ENCODE results near the gene NID2. TPM values are rescaled to one million over a fixed set of nuclear protein-coding genes. Genes with fewer than 3 reads are reported as not detected.

The NID2 gene
- total and polyA plus RNA-seq, 9 of the 15 experiments (the other 6 are each of a cell fraction or from before 2014, with no cell fraction given): 0.04 to 0.45 (median 0.16) TPM; not detected in 3

DNA sequence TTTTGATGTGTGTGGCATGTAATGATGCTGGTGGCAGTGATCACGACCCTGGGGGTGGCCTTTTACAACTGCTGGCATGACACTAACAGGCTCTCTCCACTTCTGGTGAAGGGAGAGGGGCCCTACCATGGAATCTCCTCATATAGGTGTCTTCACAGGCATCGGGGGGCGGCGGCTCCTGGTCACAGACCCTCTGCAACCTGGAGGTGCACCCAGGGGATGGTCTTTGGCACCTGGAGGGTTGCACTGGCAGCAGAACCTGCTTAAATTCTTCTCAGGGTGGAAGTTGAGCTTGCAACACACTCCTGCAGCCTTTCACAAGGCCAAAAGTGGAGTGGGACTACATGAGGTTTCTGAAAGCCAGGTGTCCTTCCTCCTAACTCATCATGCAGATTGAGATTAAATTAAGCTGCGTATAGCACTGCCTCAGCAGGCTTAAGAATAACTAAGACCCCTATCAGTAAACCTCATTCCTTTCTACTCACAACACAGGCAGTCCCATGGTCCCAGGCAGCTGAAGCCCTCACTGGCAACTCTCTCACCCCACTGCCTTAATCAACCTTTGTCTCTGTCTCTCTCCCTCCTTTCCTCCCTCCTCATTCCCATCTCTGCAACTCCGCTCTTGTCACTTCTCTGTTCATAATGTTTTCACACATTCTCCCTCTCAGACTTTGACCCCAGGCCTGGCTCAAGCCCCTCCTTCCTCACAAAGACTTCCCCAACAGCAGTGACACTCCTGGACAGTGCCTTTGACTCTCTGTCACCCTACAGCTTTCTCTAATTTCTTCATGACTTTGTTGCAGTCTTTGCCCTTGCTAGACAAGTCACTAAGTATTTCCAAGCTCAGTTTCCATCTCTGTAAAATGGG, 18.9 kb downstream of the NID2 start:
- Histone ChIP-seq H3K9me1 (ENCODE audit: control insufficient read depth, insufficient read depth, low read length) (no peaks in the 10 kb centered on the region), H3K4me2 (ENCODE audit: insufficient read depth, low read length) (no peak overlapping the region), H3K36me3 (ENCODE audit: control insufficient read depth, insufficient read depth, low read length) (no peaks in the 10 kb centered on the region), H3K9ac (ENCODE audit: insufficient read depth in 1 of 2, low read depth in 2 of 2, low read length in 2 of 2) (no peak overlapping the region), H3K9me3 (replicated peaks; ENCODE audit: control insufficient read depth, insufficient read depth, low read depth, low read length) (no peaks in the 10 kb centered on the region), H3K79me2 (ENCODE audit: control insufficient read depth, insufficient read depth, low read length) (no peaks in the 10 kb centered on the region), H4K20me1 (replicated peaks; ENCODE audit: control insufficient read depth, insufficient read depth, low read length) (no peaks in the 10 kb centered on the region), H3K27ac (ENCODE audit: extremely low read depth, low read depth, low read length) (no peak overlapping the region), H3K4me3 (no peak overlapping the region), H3K27me3 (ENCODE audit: control insufficient read depth in 2 of 2, insufficient read depth in 2 of 2, low read length in 2 of 2) (peaks cover 9% of the 10 kb centered on the region in 2 experiments; a peak in 4 of 5 replicates), H2AFZ (ENCODE audit: low read depth, low read length) (no peak overlapping the region), H3K4me1 (replicated peaks in 1 of 2; ENCODE audit: control insufficient read depth in 2 of 2, insufficient read depth in 2 of 2, low read length in 2 of 2) (no peaks in the 10 kb centered on the region)
- ChIA-PET POLR2A (no interaction called here), CTCF (ENCODE audit: low intra/inter-chr PET ratio) (no interaction called here)
- in situ Hi-C loops (cut with MboI) (no loop called here), intact Hi-C loops (cut with micrococcal nuclease) (no loop called here)
- 0% methylated on average over 6 of the region's 6 CpGs for WGBS (ENCODE audit: insufficient coverage, low coverage, missing lambda C conversion rate)
- TF ChIP-seq, protein P1, sequence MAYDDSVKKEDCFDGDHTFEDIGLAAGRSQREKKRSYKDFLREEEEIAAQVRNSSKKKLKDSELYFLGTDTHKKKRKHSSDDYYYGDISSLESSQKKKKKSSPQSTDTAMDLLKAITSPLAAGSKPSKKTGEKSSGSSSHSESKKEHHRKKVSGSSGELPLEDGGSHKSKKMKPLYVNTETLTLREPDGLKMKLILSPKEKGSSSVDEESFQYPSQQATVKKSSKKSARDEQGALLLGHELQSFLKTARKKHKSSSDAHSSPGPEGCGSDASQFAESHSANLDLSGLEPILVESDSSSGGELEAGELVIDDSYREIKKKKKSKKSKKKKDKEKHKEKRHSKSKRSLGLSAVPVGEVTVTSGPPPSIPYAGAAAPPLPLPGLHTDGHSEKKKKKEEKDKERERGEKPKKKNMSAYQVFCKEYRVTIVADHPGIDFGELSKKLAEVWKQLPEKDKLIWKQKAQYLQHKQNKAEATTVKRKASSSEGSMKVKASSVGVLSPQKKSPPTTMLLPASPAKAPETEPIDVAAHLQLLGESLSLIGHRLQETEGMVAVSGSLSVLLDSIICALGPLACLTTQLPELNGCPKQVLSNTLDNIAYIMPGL (CRISPR knock-in tag; IDR thresholded peaks at IDR 0.05): no peak
- TF ChIP-seq ZNF197 (CRISPR knock-in tag; IDR thresholded peaks at IDR 0.05; ENCODE audit: low read depth) (no peak), TRIM28 (IDR thresholded peaks at IDR 0.05) (no peak), NFIC (IDR thresholded peaks at IDR 0.05) (no peak), RAD21 (CRISPR knock-in tag; conservative IDR thresholded peaks at IDR 0.05 in 1 of 2, IDR thresholded peaks at IDR 0.05 in 1 of 2) (no peak), TEAD4 (IDR thresholded peaks at IDR 0.05; ENCODE audit: low read length) (no peak), TEAD4 (CRISPR knock-in tag; IDR thresholded peaks at IDR 0.05; ENCODE audit: borderline replicate concordance) (no peak), SP1 (CRISPR knock-in tag; IDR thresholded peaks at IDR 0.05) (no peak), HMGN3 (IDR thresholded peaks at IDR 0.05; ENCODE audit: borderline replicate concordance, extremely low read depth, insufficient read length, low read depth, low read length) (no peak), ZNF146 (CRISPR knock-in tag; IDR thresholded peaks at IDR 0.05; ENCODE audit: unreplicated experiment) (no peak), NR4A1 (CRISPR knock-in tag; IDR thresholded peaks at IDR 0.05) (no peak), NR4A1 (tag; IDR thresholded peaks at IDR 0.05) (no peak), NEUROD1 (IDR thresholded peaks at IDR 0.05; ENCODE audit: borderline replicate concordance, low read depth, low read length, partially characterized antibody) (no peak), ARID2 (IDR thresholded peaks at IDR 0.05) (no peak), HCFC1 (IDR thresholded peaks at IDR 0.05; ENCODE audit: low read depth, low read length) (no peak)
- TF ChIP-seq, protein P2, sequence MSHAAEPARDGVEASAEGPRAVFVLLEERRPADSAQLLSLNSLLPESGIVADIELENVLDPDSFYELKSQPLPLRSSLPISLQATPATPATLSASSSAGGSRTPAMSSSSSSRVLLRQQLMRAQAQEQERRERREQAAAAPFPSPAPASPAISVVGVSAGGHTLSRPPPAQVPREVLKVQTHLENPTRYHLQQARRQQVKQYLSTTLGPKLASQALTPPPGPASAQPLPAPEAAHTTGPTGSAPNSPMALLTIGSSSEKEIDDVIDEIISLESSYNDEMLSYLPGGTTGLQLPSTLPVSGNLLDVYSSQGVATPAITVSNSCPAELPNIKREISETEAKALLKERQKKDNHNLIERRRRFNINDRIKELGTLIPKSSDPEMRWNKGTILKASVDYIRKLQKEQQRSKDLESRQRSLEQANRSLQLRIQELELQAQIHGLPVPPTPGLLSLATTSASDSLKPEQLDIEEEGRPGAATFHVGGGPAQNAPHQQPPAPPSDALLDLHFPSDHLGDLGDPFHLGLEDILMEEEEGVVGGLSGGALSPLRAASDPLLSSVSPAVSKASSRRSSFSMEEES (CRISPR knock-in tag; IDR thresholded peaks at IDR 0.05): no peak
- ATAC-seq (no peak), DNase-seq (ENCODE audit: extremely low read depth in 1 of 4, low spot score in 3 of 4) (no peak), FAIRE-seq (no peak)
- BruUV-seq (replicated peaks): no TSS peak

Measured in K562 (cell line).